ENCODE data around the gene PTF1A. TPM values are rescaled to one million over a fixed set of nuclear protein-coding genes. Genes with fewer than 3 reads are reported as not detected.
A peak's percentile ranks its signal among the peaks of the same experiment; 100 is the strongest.

Gene PTF1A
- total and polyA plus RNA-seq, 10 of the 15 experiments (the other 5 are each of a cell fraction or from before 2014, with no cell fraction given), result not detected

- no TSS peak for BruUV-seq (replicated peaks)
- Histone ChIP-seq H3K79me2 (ENCODE audit: control insufficient read depth, insufficient read depth, low read length) (no peaks in the 10 kb centered on the region), H4K20me1 (ENCODE audit: control insufficient read depth, insufficient read depth) (no peaks in the 10 kb centered on the region), H3K4me2 (ENCODE audit: control insufficient read depth, insufficient read depth) (no peak overlapping the region), H3K27ac (ENCODE audit: control insufficient read depth, insufficient read depth) (no peak overlapping the region), H2AFZ (ENCODE audit: control insufficient read depth, low read depth, low read length) (no peak overlapping the region), H3K4me1 (ENCODE audit: control insufficient read depth, insufficient read depth, low read length) (no peaks in the 10 kb centered on the region), H3K9ac (ENCODE audit: control insufficient read depth, insufficient read depth, low read length) (no peak overlapping the region), H3K4me3 (no peak overlapping the region), H3K36me3 (ENCODE audit: control insufficient read depth in 2 of 2, insufficient read depth in 2 of 2, low read length in 1 of 2) (no peaks in the 10 kb centered on the region), H3K9me3 (replicated peaks; ENCODE audit: control insufficient read depth, insufficient read depth, low read length) (no peaks in the 10 kb centered on the region), H3K27me3 (replicated peaks in 1 of 2; ENCODE audit: control insufficient read depth in 2 of 2, insufficient read depth in 2 of 2, low read length in 1 of 2) (no peaks in the 10 kb centered on the region; a peak in 3 of 4 replicates)
- FAIRE-seq (no peak), DNase-seq (ENCODE audit: low read depth, low spot score) (no peak), ATAC-seq (no peak)
- CTCF ChIA-PET, result no interaction called here
- POLR2A ChIA-PET, result no interaction called here
- WGBS (ENCODE audit: insufficient coverage, insufficient replicate concordance, low lambda C conversion rate, missing lambda C conversion rate), result 72% methylated on average over 69 of the region's 88 CpGs
- intact Hi-C loops (cut with micrococcal nuclease; ENCODE audit: unreplicated experiment) (no loop called here), in situ Hi-C loops (cut with MboI) (no loop called here)
- SMC1A ChIA-PET (ENCODE audit: uncharacterized antibody, unreplicated experiment), result no interaction called here
- RAD21 ChIA-PET (ENCODE audit: unreplicated experiment), result no interaction called here
- TF ChIP-seq HDAC6 (IDR thresholded peaks at IDR 0.05; ENCODE audit: unreplicated experiment) (peak; percentile 45), CBX5 (IDR thresholded peaks at IDR 0.05; ENCODE audit: low read depth) (no peak), ESRRA (IDR thresholded peaks at IDR 0.05; ENCODE audit: low read length) (no peak), ZSCAN29 (IDR thresholded peaks at IDR 0.05) (no peak), RUNX3 (IDR thresholded peaks at IDR 0.05; ENCODE audit: low read length) (no peak), JUND (IDR thresholded peaks at IDR 0.05; ENCODE audit: low read depth, low read length) (no peak)
Measured at GRCh38 chr10:23174074-23174976, 17.8 kb upstream of the PTF1A start.

- DNase-seq (ENCODE audit: low read depth, low spot score) (no peak), ATAC-seq (no peak), FAIRE-seq (no peak)
- no TSS peak for BruUV-seq (replicated peaks)
- in situ Hi-C loops (cut with MboI) (no loop called here), intact Hi-C loops (cut with micrococcal nuclease; ENCODE audit: unreplicated experiment) (no loop called here)
- POLR2A ChIA-PET, result no interaction called here
- WGBS (ENCODE audit: insufficient coverage, insufficient replicate concordance, low lambda C conversion rate, missing lambda C conversion rate), result 11% methylated on average over 14 of the region's 14 CpGs
- no peaks in the 10 kb centered on the region for H3K79me2 ChIP-seq (ENCODE audit: control insufficient read depth, insufficient read depth, low read length)
- H3K4me2 ChIP-seq (ENCODE audit: control insufficient read depth, insufficient read depth), result no peak overlapping the region
- no peak overlapping the region for H3K9ac ChIP-seq (ENCODE audit: control insufficient read depth, insufficient read depth, low read length)
- CTCF ChIA-PET, result no interaction called here
- RAD21 ChIA-PET (ENCODE audit: unreplicated experiment), result no interaction called here
- no peaks in the 10 kb centered on the region for H3K36me3 ChIP-seq (ENCODE audit: control insufficient read depth in 2 of 2, insufficient read depth in 2 of 2, low read length in 1 of 2)
- no peaks in the 10 kb centered on the region for H4K20me1 ChIP-seq (ENCODE audit: control insufficient read depth, insufficient read depth)
- no peak overlapping the region for H2AFZ ChIP-seq (ENCODE audit: control insufficient read depth, low read depth, low read length)
- H3K27ac ChIP-seq (ENCODE audit: control insufficient read depth, insufficient read depth), result no peak overlapping the region
- SMC1A ChIA-PET (ENCODE audit: uncharacterized antibody, unreplicated experiment), result no interaction called here
- H3K9me3 ChIP-seq (replicated peaks; ENCODE audit: control insufficient read depth, insufficient read depth, low read length), result no peaks in the 10 kb centered on the region
- no peaks in the 10 kb centered on the region; a peak in 3 of 4 replicates for H3K27me3 ChIP-seq (replicated peaks in 1 of 2; ENCODE audit: control insufficient read depth in 2 of 2, insufficient read depth in 2 of 2, low read length in 1 of 2)
- H3K4me3 ChIP-seq, result no peak overlapping the region
- no peaks in the 10 kb centered on the region for H3K4me1 ChIP-seq (ENCODE audit: control insufficient read depth, insufficient read depth, low read length)
- TF ChIP-seq NR2F1 (conservative IDR thresholded peaks at IDR 0.05), result no peak
- TF ChIP-seq ZBTB40 (IDR thresholded peaks at IDR 0.05; ENCODE audit: borderline replicate concordance), result no peak
- TF ChIP-seq, protein P1, sequence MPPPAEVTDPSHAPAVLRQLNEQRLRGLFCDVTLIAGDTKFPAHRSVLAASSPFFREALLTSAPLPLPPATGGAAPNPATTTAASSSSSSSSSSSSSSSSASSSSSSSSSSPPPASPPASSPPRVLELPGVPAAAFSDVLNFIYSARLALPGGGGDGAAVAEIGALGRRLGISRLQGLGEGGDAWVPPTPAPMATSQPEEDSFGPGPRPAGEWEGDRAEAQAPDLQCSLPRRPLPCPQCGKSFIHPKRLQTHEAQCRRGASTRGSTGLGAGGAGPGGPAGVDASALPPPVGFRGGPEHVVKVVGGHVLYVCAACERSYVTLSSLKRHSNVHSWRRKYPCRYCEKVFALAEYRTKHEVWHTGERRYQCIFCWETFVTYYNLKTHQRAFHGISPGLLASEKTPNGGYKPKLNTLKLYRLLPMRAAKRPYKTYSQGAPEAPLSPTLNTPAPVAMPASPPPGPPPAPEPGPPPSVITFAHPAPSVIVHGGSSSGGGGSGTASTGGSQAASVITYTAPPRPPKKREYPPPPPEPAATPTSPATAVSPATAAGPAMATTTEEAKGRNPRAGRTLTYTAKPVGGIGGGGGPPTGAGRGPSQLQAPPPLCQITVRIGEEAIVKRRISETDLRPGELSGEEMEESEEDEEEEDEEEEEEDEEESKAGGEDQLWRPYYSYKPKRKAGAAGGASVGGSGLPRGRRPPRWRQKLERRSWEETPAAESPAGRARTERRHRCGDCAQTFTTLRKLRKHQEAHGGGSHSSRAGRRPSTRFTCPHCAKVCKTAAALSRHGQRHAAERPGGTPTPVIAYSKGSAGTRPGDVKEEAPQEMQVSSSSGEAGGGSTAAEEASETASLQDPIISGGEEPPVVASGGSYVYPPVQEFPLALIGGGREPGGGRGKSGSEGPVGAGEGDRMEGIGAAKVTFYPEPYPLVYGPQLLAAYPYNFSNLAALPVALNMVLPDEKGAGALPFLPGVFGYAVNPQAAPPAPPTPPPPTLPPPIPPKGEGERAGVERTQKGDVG (CRISPR knock-in tag; IDR thresholded peaks at IDR 0.05), result no peak
- TF ChIP-seq YY1 (IDR thresholded peaks at IDR 0.05; ENCODE audit: low read depth, low read length), result no peak
Measured at GRCh38 chr10:23174977-23175512, 17.1 kb upstream of the PTF1A start.

All from GM12878 (cell line).